ENCODE results near the gene ENPEP.
A peak's percentile ranks its signal among the peaks of the same experiment; 100 is the strongest.

The ENPEP gene

DNA sequence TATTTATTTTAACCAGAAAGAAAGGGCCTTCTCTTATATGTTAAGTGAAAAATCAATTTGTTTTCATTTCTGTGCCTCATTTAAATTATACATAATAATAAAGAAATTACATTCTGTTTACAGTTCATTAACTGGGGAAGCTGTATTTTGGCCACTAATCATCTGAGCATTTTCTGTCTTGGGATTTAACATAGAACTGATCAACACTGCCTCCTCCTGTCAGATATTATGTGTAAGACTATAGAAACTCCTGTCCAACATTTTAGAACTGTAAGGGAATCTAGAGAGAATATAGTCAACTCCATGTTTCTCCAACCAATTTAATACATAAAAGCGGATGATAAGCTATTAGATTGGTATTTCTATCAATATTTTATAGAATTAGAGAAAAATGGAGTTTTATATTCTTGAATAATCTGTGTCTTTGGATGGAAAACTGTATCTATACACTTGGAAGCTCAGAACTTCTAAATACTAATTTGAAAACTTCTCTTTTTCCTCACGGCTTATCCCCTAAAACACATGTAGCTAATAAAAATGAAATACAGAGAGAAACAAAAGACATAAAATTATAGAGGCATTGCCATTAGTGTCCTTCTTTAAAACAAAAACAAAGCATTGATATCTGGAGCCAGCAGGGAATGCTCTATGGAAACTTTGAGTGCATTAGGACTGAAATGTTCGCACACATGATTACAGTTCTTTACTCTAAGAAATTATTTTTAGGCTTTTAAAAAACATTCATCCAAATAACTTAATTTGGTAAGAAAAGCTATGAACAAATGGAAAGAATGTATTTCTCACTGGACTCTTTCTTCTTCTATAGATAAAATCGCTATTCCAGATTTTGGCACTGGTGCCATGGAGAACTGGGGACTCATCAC is 33.1 kb downstream of the ENPEP start:
- Histone ChIP-seq H3K4me3 (ENCODE audit: insufficient read depth, low read length, poor library complexity, severe bottlenecking) (no peak overlapping the region), H4K20me1 (ENCODE audit: low read depth, low read length) (no peaks in the 10 kb centered on the region), H3K27me3 (ENCODE audit: low read length) (no peaks in the 10 kb centered on the region)

GRCh38 chr4:110510277-110510676 is 34.3 kb downstream of the ENPEP start:
- no peaks in the 10 kb centered on the region for H3K9me3 ChIP-seq (ENCODE audit: insufficient read depth, low read length)
- no peak overlapping the region for H3K27ac ChIP-seq (ENCODE audit: low read depth, low read length)
- H2AFZ ChIP-seq (ENCODE audit: low read depth, low read length, severe bottlenecking), result no peak overlapping the region
- H3K27me3 ChIP-seq (ENCODE audit: low read length), result no peaks in the 10 kb centered on the region
- H3K9ac ChIP-seq (ENCODE audit: low read length), result no peak overlapping the region
- no peaks in the 10 kb centered on the region for H3K9me2 ChIP-seq (replicated peaks; ENCODE audit: insufficient read depth, low read length)
- H3K4me3 ChIP-seq (ENCODE audit: insufficient read depth, low read length, poor library complexity, severe bottlenecking), result no peak overlapping the region
- H3K4me2 ChIP-seq (ENCODE audit: low read depth, low read length, poor library complexity, severe bottlenecking), result no peak overlapping the region
- no peaks in the 10 kb centered on the region for H3K36me3 ChIP-seq (ENCODE audit: low read length)
- H3F3A ChIP-seq (ENCODE audit: insufficient read depth), result no peaks in the 10 kb centered on the region
- H4K20me1 ChIP-seq (ENCODE audit: low read depth, low read length), result no peaks in the 10 kb centered on the region
- H3K79me2 ChIP-seq (ENCODE audit: insufficient read depth, low read length), result no peaks in the 10 kb centered on the region
- TF ChIP-seq CTCF (IDR thresholded peaks at IDR 0.05; ENCODE audit: insufficient read depth, low read length, poor library complexity, severe bottlenecking), result no peak
- no peak for TF ChIP-seq EZH2phosphoT487 (conservative IDR thresholded peaks at IDR 0.05; ENCODE audit: low read length)

More for the DNA sequence above, 33.1 kb downstream of the ENPEP start:
- Histone ChIP-seq H3K36me3 (ENCODE audit: low read length) (no peaks in the 10 kb centered on the region), H2AFZ (ENCODE audit: low read depth, low read length, severe bottlenecking) (no peak overlapping the region), H3K9ac (ENCODE audit: low read length) (no peak overlapping the region), H3F3A (ENCODE audit: insufficient read depth) (no peaks in the 10 kb centered on the region), H3K9me2 (replicated peaks; ENCODE audit: insufficient read depth, low read length) (no peaks in the 10 kb centered on the region), H3K27ac (ENCODE audit: low read depth, low read length) (no peak overlapping the region), H3K4me2 (ENCODE audit: low read depth, low read length, poor library complexity, severe bottlenecking) (no peak overlapping the region), H3K79me2 (ENCODE audit: insufficient read depth, low read length) (no peaks in the 10 kb centered on the region), H3K9me3 (ENCODE audit: insufficient read depth, low read length) (no peaks in the 10 kb centered on the region)
- TF ChIP-seq EZH2phosphoT487 (conservative IDR thresholded peaks at IDR 0.05; ENCODE audit: low read length), result no peak
- TF ChIP-seq CTCF (IDR thresholded peaks at IDR 0.05; ENCODE audit: insufficient read depth, low read length, poor library complexity, severe bottlenecking), result no peak

GRCh38 chr4:110510955-110511544 is 35.1 kb downstream of the ENPEP start:
- H3K9me2 ChIP-seq (replicated peaks; ENCODE audit: insufficient read depth, low read length), result no peaks in the 10 kb centered on the region
- H3K27ac ChIP-seq (ENCODE audit: low read depth, low read length), result no peak overlapping the region
- no peak overlapping the region for H3K4me2 ChIP-seq (ENCODE audit: low read depth, low read length, poor library complexity, severe bottlenecking)
- H3K36me3 ChIP-seq (ENCODE audit: low read length), result no peaks in the 10 kb centered on the region
- no peaks in the 10 kb centered on the region for H3K27me3 ChIP-seq (ENCODE audit: low read length)
- no peak overlapping the region for H3K4me3 ChIP-seq (ENCODE audit: insufficient read depth, low read length, poor library complexity, severe bottlenecking)
- H4K20me1 ChIP-seq (ENCODE audit: low read depth, low read length), result no peaks in the 10 kb centered on the region
- TF ChIP-seq CTCF (IDR thresholded peaks at IDR 0.05; ENCODE audit: insufficient read depth, low read length, poor library complexity, severe bottlenecking), result peak; percentile 15
- no peak for TF ChIP-seq EZH2phosphoT487 (conservative IDR thresholded peaks at IDR 0.05; ENCODE audit: low read length)
- H3K9ac ChIP-seq (ENCODE audit: low read length), result no peak overlapping the region
- H3F3A ChIP-seq (ENCODE audit: insufficient read depth), result no peaks in the 10 kb centered on the region
- no peak overlapping the region for H2AFZ ChIP-seq (ENCODE audit: low read depth, low read length, severe bottlenecking)
- no peaks in the 10 kb centered on the region for H3K9me3 ChIP-seq (ENCODE audit: insufficient read depth, low read length)
- H3K79me2 ChIP-seq (ENCODE audit: insufficient read depth, low read length), result no peaks in the 10 kb centered on the region

All from SU-DHL-6 (cell line).